ENCODE results near the gene GABRA5. TPM values are rescaled to one million over a fixed set of nuclear protein-coding genes. Genes with fewer than 3 reads are reported as not detected.

The GABRA5 gene
- total RNA-seq, 1 experiment from 2014 or later: not detected

- intact Hi-C loops (cut with micrococcal nuclease; ENCODE audit: unreplicated experiment): no loop called here
Observed at GRCh38 chr15:26838742-26839460, 28.0 kb upstream of the GABRA5 start.

GRCh38 chr15:26841514-26841913 lies 25.3 kb upstream of the GABRA5 start:
- CTCF ChIA-PET: no interaction called here
- no TSS peak for BruUV-seq (replicated peaks)

More at GRCh38 chr15:26838742-26839460, 28.0 kb upstream of the GABRA5 start:
- Histone ChIP-seq H3K27ac (ENCODE audit: low read length) (no peak overlapping the region), H3K4me3 (ENCODE audit: low read depth in 2 of 2, low read length in 2 of 2) (no peak overlapping the region), H3K27me3 (ENCODE audit: control insufficient read depth, insufficient read depth, low read length) (no peaks in the 10 kb centered on the region), H3K36me3 (ENCODE audit: control insufficient read depth, insufficient read depth, low read length) (no peaks in the 10 kb centered on the region), H3K9me3 (ENCODE audit: control insufficient read depth, insufficient read depth, low read depth, low read length) (peaks cover 6% of the 10 kb centered on the region; the same call in 1 of the 2 replicates), H3K4me1 (ENCODE audit: control insufficient read depth, insufficient read depth, low read length) (no peaks in the 10 kb centered on the region)
- POLR2A ChIA-PET: no interaction called here
- in situ Hi-C loops (cut with HindIII; ENCODE audit: low pct_unique_long_range_greater_than_20kb, low sequenced_read_pairs): no loop called here
- no peak for ATAC-seq
- no peak for DNase-seq (ENCODE audit: low read depth, low spot score)
- CTCF ChIA-PET: no interaction called here
- no TSS peak for BruUV-seq (replicated peaks)
- TF ChIP-seq CTCF (IDR thresholded peaks at IDR 0.05) (peak; percentile 66), SIN3A (IDR thresholded peaks at IDR 0.05; ENCODE audit: borderline replicate concordance, insufficient read depth, low read depth, low read length) (no peak), TCF7L2 (IDR thresholded peaks at IDR 0.05; ENCODE audit: low read depth, low read length) (no peak), POLR2AphosphoS5 (IDR thresholded peaks at IDR 0.05; ENCODE audit: low read depth, low read length) (no peak), REST (IDR thresholded peaks at IDR 0.05; ENCODE audit: insufficient read depth in 1 of 2, low read depth in 2 of 2, low read length in 1 of 2) (no peak)

More at GRCh38 chr15:26841514-26841913, 25.3 kb upstream of the GABRA5 start:
- TF ChIP-seq TCF7L2 (IDR thresholded peaks at IDR 0.05; ENCODE audit: low read depth, low read length) (no peak), REST (IDR thresholded peaks at IDR 0.05; ENCODE audit: insufficient read depth in 1 of 2, low read depth in 2 of 2, low read length in 1 of 2) (no peak), POLR2AphosphoS5 (IDR thresholded peaks at IDR 0.05; ENCODE audit: low read depth, low read length) (no peak), CTCF (IDR thresholded peaks at IDR 0.05) (no peak), SIN3A (IDR thresholded peaks at IDR 0.05; ENCODE audit: borderline replicate concordance, insufficient read depth, low read depth, low read length) (no peak)
- no peak for ATAC-seq
- Histone ChIP-seq H3K4me3 (ENCODE audit: low read depth in 2 of 2, low read length in 2 of 2) (no peak overlapping the region), H3K9me3 (ENCODE audit: control insufficient read depth, insufficient read depth, low read depth, low read length) (peaks cover 4% of the 10 kb centered on the region; the same call in 1 of the 2 replicates), H3K36me3 (ENCODE audit: control insufficient read depth, insufficient read depth, low read length) (no peaks in the 10 kb centered on the region), H3K27ac (ENCODE audit: low read length) (no peak overlapping the region), H3K27me3 (ENCODE audit: control insufficient read depth, insufficient read depth, low read length) (no peaks in the 10 kb centered on the region), H3K4me1 (ENCODE audit: control insufficient read depth, insufficient read depth, low read length) (no peaks in the 10 kb centered on the region)
- intact Hi-C loops (cut with micrococcal nuclease; ENCODE audit: unreplicated experiment): no loop called here
- in situ Hi-C loops (cut with HindIII; ENCODE audit: low pct_unique_long_range_greater_than_20kb, low sequenced_read_pairs): no loop called here
- DNase-seq (ENCODE audit: low read depth, low spot score): no peak
- POLR2A ChIA-PET: no interaction called here

All from Panc1 (cell line).